ENCODE data around the gene MYO7B. TPM values are rescaled to one million over a fixed set of nuclear protein-coding genes. Genes with fewer than 3 reads are reported as not detected.
A peak's percentile ranks its signal among the peaks of the same experiment; 100 is the strongest.

MYO7B gene
- total RNA-seq, 4 donors from 2014 or later, result 0.56 TPM; not detected in 3

- Histone ChIP-seq H3K36me3 (no peaks in the 10 kb centered on the region), H3K27ac (no peak overlapping the region), H3K9me3 (no peaks in the 10 kb centered on the region), H3K4me3 (replicated peaks in 1 of 3) (no peak overlapping the region), H3K27me3 (no peaks in the 10 kb centered on the region), H3K4me1 (peaks cover 5 to 32% of the 10 kb centered on the region in 2 donors)
- peak in 1 of 2 donors; percentile 40 for DNase-seq
- WGBS, 2 donors, result 38 to 65% methylated on average over 2 to 10 of the region's 16 CpGs
- intact Hi-C loops (cut with DNase I), result no loop called here
- no peak for TF ChIP-seq CTCF (IDR thresholded peaks at IDR 0.05)
Measured at GRCh38 chr2:127634066-127634617, 98.7 kb downstream of the MYO7B start.

GRCh38 chr2:127634626-127635379 lies 99.3 kb downstream of the MYO7B start:
- intact Hi-C loops (cut with DNase I), result no loop called here
- Histone ChIP-seq H3K27me3 (no peaks in the 10 kb centered on the region), H3K27ac (no peak overlapping the region), H3K4me3 (replicated peaks in 1 of 3) (no peak overlapping the region), H3K36me3 (no peaks in the 10 kb centered on the region), H3K9me3 (no peaks in the 10 kb centered on the region), H3K4me1 (peaks cover 5 to 32% of the 10 kb centered on the region in 2 donors)
- no peak for TF ChIP-seq POLR2A (IDR thresholded peaks at IDR 0.05)
- TF ChIP-seq CTCF (IDR thresholded peaks at IDR 0.05), result no peak
- DNase-seq, result no peak
- 74 to 80% methylated on average over 17 of the region's 17 CpGs for WGBS, 2 donors

- Histone ChIP-seq H3K4me3 (replicated peaks in 1 of 3) (no peak overlapping the region), H3K9me3 (no peaks in the 10 kb centered on the region), H3K36me3 (no peaks in the 10 kb centered on the region), H3K4me1 (peaks cover 5 to 32% of the 10 kb centered on the region in 2 donors), H3K27me3 (no peaks in the 10 kb centered on the region), H3K27ac (no peak overlapping the region)
- 81 to 95% methylated on average over 4 of the region's 19 CpGs for WGBS, 2 donors
- no peak for TF ChIP-seq POLR2A (IDR thresholded peaks at IDR 0.05)
- no peak for TF ChIP-seq CTCF (IDR thresholded peaks at IDR 0.05)
- DNase-seq, result no peak
- intact Hi-C loops (cut with DNase I), result no loop called here
Measured at GRCh38 chr2:127635380-127636237, 100.1 kb downstream of the MYO7B start.

- TF ChIP-seq CTCF (IDR thresholded peaks at IDR 0.05) (no peak), POLR2A (IDR thresholded peaks at IDR 0.05) (no peak)
- Histone ChIP-seq H3K36me3 (no peaks in the 10 kb centered on the region), H3K4me3 (replicated peaks in 1 of 3) (no peak overlapping the region), H3K9me3 (no peaks in the 10 kb centered on the region), H3K27ac (peak overlapping the region in 1 of 3 donors; percentile 33), H3K4me1 (peaks cover 5 to 32% of the 10 kb centered on the region in 2 donors), H3K27me3 (no peaks in the 10 kb centered on the region)
- DNase-seq, result no peak
- intact Hi-C loops (cut with DNase I), result no loop called here
- 93 to 97% methylated on average over 18 to 25 of the region's 33 CpGs for WGBS, 2 donors
Measured at GRCh38 chr2:127636248-127637235, 101.1 kb downstream of the MYO7B start.

All from thyroid gland (tissue), 4 donors.